HepG2 (cell line): ENCODE results near the gene MLLT1. TPM values are rescaled to one million over a fixed set of nuclear protein-coding genes. Genes with fewer than 3 reads are reported as not detected.

Experiments used
- ATF2 ChIP-seq: sonication (generic); formaldehyde crosslinking; IDR thresholded peaks from 2 replicates; pipeline ENCODE4 v1.4.0; 2020; ENCODE audit warnings: missing genetic modification reagents
- CCDC6 ChIP-seq: sonication (generic); formaldehyde crosslinking; IDR thresholded peaks from 2 replicates; pipeline ENCODE4 v1.8.1; 2022; ENCODE audit warnings: mild to moderate bottlenecking, missing genetic modification reagents, moderate library complexity
- CTCF ChIP-seq: sonication (generic); formaldehyde crosslinking; IDR thresholded peaks from 2 replicates; pipeline ENCODE4 v1.5.0; 2020; ENCODE audit warnings: mild to moderate bottlenecking, missing genetic modification reagents, moderate library complexity
- DR1 ChIP-seq: sonication (generic); formaldehyde crosslinking; IDR thresholded peaks from 2 replicates; pipeline ENCODE4 v1.8.0; 2021; ENCODE audit warnings: mild to moderate bottlenecking, missing genetic modification reagents, inconsistent platforms
- HMGXB3 ChIP-seq: sonication (generic); formaldehyde crosslinking; IDR thresholded peaks from 2 replicates; pipeline ENCODE4 v1.4.0; 2020; ENCODE audit warnings: missing genetic modification reagents, borderline replicate concordance
- NFE2 ChIP-seq: sonication (generic); formaldehyde crosslinking; IDR thresholded peaks from 2 replicates; pipeline ENCODE4 v1.4.0; 2020; ENCODE audit warnings: missing genetic modification reagents
- SALL2 ChIP-seq: sonication (generic); formaldehyde crosslinking; IDR thresholded peaks from 2 replicates; pipeline ENCODE4 v1.8.1; 2023; ENCODE audit warnings: mild to moderate bottlenecking, missing genetic modification reagents, inconsistent platforms
- SP2 ChIP-seq: sonication (generic); formaldehyde crosslinking; IDR thresholded peaks from 2 replicates; pipeline ENCODE4 v1.5.1; 2020; ENCODE audit warnings: mild to moderate bottlenecking, missing genetic modification reagents
- TIGD3 ChIP-seq: sonication (generic); formaldehyde crosslinking; IDR thresholded peaks from 2 replicates; pipeline ENCODE4 v1.5.1; 2020; ENCODE audit warnings: mild to moderate bottlenecking, missing genetic modification reagents, borderline replicate concordance
- ZBTB8A ChIP-seq: sonication (generic); formaldehyde crosslinking; IDR thresholded peaks from 2 replicates; pipeline ENCODE4 v1.4.0; 2020; ENCODE audit warnings: mild to moderate bottlenecking, low read depth, missing genetic modification reagents, borderline replicate concordance
- ZNF230 ChIP-seq: sonication (generic); formaldehyde crosslinking; IDR thresholded peaks from 2 replicates; pipeline ENCODE4 v1.4.0; 2020; ENCODE audit warnings: mild to moderate bottlenecking, missing genetic modification reagents
- ZNF605 ChIP-seq: sonication (generic); formaldehyde crosslinking; IDR thresholded peaks from 2 replicates; pipeline ENCODE4 v1.8.0; 2022; ENCODE audit warnings: mild to moderate bottlenecking, missing genetic modification reagents
- ZNF687 ChIP-seq: sonication (generic); formaldehyde crosslinking; IDR thresholded peaks from 2 replicates; pipeline ENCODE4 v1.5.1; 2020; ENCODE audit warnings: mild to moderate bottlenecking, missing genetic modification reagents, moderate library complexity
- ZNF780A ChIP-seq: sonication (generic); formaldehyde crosslinking; IDR thresholded peaks from 2 replicates; pipeline ENCODE4 v1.8.0; 2022; ENCODE audit warnings: mild to moderate bottlenecking, missing genetic modification reagents, moderate library complexity
- polyA plus RNA-seq, 8 experiments: library from polyadenylated mRNA; depleted of rRNA in 3 of 8; stranded (reverse) in 7 of 8; unstranded in 1 of 8; fragments of >200 nt; fragmentation: Illumina TruSeq in 4 of 8; extraction: Trizol in 4 of 8; gene quantifications; 2 replicates each; pipeline versions ENCODE4 v1.2.1 to v1.2.3, GENCODE V29; 2011 to 2016; ENCODE audit warnings: low read depth in 4 of 8, missing spikeins in 1 of 8, mixed read lengths in 1 of 8; ENCODE audit not compliant: insufficient read depth in 1 of 8
- total RNA-seq, 5 experiments: library from RNA; depleted of rRNA; stranded (reverse); fragments of >200 nt; fragmentation: Illumina TruSeq; extraction: Trizol; gene quantifications; 2 replicates each; pipeline ENCODE4 v1.2.3, GENCODE V29; 2016; ENCODE audit warnings: low read depth in 1 of 5

Gene MLLT1
- total and polyA plus RNA-seq, 2 of the 13 experiments (the other 11 are each of a cell fraction or from before 2014, with no cell fraction given) = 11.7 to 12.2 TPM

- TF ChIP-seq HMGXB3 (CRISPR knock-in tag) (peak; percentile 41; the same call in 1 of the 2 replicates), TIGD3 (CRISPR knock-in tag) (peak; percentile 56; the same call in 1 of the 2 replicates), ZBTB8A (CRISPR knock-in tag) (no peak), ATF2 (CRISPR knock-in tag) (0 out of 2 replicates have a peak, but pooled peaks have one; percentile 36), NFE2 (CRISPR knock-in tag) (no peak), ZNF605 (CRISPR knock-in tag) (peak; percentile 81; the same call in 1 of the 2 replicates), SALL2 (CRISPR knock-in tag) (0 out of 2 replicates have a peak, but pooled peaks have one; percentile 30), CCDC6 (no peak), SP2 (CRISPR knock-in tag) (0 out of 2 replicates have a peak, but pooled peaks have one; percentile 13), ZNF687 (CRISPR knock-in tag) (peak; percentile 96), DR1 (CRISPR knock-in tag) (0 out of 2 replicates have a peak, but pooled peaks have one; percentile 23), ZNF780A (CRISPR knock-in tag) (peak; percentile 46; the same call in 1 of the 2 replicates), ZNF230 (CRISPR knock-in tag) (peak; percentile 88; the same call in 1 of the 2 replicates), CTCF (CRISPR knock-in tag) (peak; percentile 24; the same call in 1 of the 2 replicates)
Measured at GRCh38 chr19:6199240-6199994, 80.4 kb downstream of the MLLT1 start (continued).
